Inferior parietal cortex (tissue), 1 donor: ENCODE results near the gene FGF8.
"Not testable (repeated sequence)": the region's sequence is repeated elsewhere in the genome, so short reads cannot be mapped to it uniquely, and the experiment has no call there.

Experiments used
- DNase-seq: peaks from one replicate; pipeline ENCODE4 v3.0.0-alpha.2; 2016; ENCODE audit errors: extremely low spot score

The FGF8 gene

GRCh38 chr10:101775273-101776160 is at the start of gene FGF8:
TSS of gene FGF8 (minus strand) at chr10:101776114. CDS start at chr10:101775900, 214 bp downstream.
- no peak for DNase-seq

DNA sequence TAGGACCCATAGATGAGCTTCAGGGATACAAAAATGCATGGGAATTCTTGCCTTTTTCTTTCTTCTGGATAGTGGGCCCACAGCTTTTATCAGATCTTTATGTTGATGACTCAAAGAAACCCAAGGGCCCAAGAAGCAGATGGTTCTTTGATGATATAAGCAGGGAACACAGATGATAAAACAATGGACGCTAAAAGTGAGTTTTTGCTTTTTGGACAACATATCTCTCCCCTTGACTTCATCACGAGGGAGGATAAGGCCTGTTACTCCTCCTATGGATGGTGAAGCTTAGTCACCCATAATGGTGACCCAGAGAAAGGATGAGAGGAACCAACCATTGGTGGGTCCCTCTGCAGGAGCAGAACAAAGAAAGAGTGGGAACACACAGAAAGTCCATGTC is 48.8 kb upstream of the FGF8 start:
- DNase-seq: no peak

GRCh38 chr10:101818872-101819633 is 43.1 kb upstream of the FGF8 start:
- DNase-seq: no peak

DNA sequence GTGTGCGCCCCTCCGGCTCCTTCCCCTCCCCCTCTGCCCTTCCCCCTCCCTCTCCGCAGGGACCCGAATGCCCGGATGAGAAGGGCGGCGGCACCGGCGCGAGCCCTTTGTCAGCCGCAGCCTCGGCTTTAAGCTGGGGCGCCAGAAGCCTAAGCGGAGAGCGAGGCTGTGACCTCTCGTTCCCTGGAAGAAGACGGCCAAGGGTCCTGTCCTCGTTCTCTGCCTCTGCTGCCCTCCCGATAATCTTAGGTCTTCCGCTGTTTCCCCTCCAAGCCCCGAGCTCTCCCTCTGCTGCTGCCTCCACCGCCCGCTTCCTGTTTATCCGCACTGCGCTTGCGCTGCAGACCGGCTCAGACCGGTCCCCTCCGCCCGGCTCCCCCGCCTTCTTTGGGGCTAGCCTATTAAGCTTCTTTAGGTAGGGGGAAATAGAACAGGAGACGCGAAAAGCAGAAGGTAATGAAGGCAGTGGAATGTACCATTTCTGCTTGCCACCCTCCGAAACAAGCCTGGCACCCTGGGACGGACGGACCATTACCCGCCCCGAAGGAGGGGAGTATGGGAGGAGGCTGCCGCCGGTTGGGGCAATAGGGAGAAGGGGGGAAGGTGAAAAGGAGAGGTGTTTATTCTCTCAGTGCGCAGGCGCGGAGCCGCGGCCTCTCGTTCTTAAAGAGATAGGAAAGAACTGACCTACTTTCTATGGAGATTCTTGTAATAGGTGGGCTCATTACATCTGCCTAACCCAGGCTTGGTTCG is 42.4 kb upstream of the FGF8 start, which contains the start of gene OGA:
OGA (minus strand) TSS at position 326 of the 753 bp plus-strand sequence. CDS start 422 bp downstream, outside the sequence.
- peak; percentile 97 for DNase-seq

DNA sequence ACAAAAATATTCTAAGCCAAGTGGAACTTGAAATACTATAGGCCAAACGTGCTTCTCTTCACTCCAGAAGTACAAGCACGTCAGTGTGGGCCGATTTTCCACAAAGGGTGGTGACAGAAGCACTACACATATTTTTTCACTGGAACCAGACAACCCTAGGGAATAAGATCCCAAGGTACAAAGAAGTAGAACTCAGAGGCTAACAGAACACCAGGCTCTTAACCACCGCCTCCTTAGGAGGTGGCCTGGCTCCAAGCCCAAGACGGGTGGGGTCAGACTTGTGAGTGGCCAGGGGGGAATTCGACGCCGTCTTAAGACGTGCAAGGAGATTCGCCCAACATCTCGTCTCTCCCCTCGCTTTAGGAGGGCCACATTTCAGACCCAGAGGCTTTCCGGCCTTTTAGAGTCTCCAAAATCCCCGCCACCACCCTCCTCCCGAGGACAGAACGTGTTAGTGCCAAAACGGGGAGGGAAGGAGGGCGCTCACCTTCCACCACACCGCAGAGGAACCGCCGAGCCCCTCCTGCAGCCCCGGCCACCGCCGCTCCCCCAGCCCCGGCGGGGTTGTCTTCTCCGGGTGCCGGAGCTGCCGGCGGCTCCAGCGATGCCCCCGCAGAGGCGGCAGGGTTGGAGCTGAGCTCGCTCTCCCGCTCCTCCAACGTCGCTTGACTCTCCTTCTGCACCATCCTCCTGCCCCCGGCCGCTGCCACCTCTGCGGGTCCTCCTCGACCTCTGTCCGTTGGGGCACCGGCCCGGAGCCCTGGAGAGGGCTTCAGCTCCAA is 41.6 kb upstream of the FGF8 start:
- DNase-seq: peak; percentile 66

GRCh38 chr10:101816913-101817336 is 41.0 kb upstream of the FGF8 start:
- no peak for DNase-seq

DNA sequence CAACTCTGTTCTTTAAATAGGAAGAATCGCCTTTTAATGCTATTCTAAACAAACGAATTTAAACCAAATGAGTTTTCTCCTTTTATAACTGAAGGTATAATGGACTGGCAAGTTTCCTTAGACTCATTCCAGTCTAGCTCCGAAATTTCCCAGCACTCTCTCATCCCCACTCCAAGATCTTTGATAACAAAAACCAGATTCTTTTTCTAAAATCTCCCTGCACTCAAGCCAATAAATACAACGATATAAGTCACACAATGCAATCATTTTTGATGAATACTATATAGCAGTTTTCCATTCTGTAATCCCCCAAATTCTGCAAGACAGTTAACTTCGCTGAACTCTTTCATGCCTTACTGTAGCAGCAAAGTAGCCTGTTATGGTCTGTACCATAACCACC is 40.5 kb upstream of the FGF8 start:
- DNase-seq: no peak

- no peak for DNase-seq
Observed at GRCh38 chr10:101814466-101815071, 38.7 kb upstream of the FGF8 start.

DNA sequence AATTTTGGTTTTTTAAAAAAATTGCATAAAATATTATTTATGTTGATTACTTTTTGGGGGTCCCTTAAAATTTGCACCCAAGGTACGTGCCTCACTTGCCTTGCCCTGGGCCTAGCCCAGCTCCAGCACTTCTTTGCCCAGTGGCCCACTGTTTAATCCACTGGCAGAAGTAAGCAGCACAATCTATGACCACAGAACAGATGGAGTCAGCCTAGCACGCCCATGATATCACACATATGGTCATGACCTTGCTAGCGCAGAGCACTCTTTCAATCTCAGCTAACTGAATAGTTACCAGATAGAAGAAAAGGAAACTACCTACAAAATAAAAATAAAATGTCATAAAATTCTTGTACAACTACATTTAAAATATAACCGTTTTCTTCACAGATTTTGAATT is 36.7 kb upstream of the FGF8 start:
- no peak for DNase-seq

GRCh38 chr10:101807158-101807557 is 31.2 kb upstream of the FGF8 start:
- peak; percentile 37 for DNase-seq

DNA sequence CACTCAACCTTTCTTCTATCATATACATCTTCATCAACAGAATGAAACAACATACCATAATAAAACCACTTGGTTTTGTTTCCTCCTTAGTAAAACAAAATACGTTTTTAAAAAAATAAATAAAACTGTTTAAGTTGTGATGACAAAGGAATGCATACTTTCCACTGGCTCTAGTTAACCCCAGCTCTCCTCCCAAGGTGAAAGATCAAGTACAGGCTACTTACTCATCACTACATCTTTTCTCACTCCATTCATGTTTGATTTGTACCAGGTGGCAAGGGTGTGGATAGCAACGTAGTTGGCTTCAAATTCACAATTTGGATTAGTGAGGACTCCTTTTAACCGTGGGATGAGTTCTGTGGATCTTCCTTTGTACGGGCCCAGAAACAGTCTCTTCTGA is 27.6 kb upstream of the FGF8 start:
- no peak for DNase-seq

GRCh38 chr10:101797403-101798059 is 21.6 kb upstream of the FGF8 start:
- no peak for DNase-seq

GRCh38 chr10:101793526-101793925 is 17.6 kb upstream of the FGF8 start:
- no peak for DNase-seq

DNA sequence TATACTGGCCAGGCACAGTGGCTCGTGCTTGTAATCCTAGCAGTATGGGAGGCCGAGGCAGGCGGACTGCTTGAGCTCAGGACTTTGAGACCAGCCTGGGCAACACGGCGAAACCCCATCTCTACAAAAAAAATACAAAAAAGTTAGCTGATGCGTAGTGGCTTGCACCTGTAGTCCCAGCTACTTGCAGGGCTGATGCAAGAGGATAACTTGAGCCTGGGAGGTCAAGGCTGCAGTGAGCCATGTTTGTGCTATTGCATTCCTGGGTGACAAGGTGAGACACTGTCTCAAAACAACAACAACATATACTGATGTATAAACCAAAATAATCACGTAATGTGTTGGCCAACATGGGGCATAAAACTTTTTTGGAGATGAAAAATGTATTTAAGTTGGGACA is 13.8 kb upstream of the FGF8 start:
- no peak for DNase-seq

- not testable (repeated sequence) for DNase-seq
Observed at GRCh38 chr10:101789231-101789630, 13.3 kb upstream of the FGF8 start.

GRCh38 chr10:101785801-101786200 is 9.9 kb upstream of the FGF8 start:
- no peak for DNase-seq

- DNase-seq: no peak
Observed at GRCh38 chr10:101784558-101784957, 8.6 kb upstream of the FGF8 start.

DNA sequence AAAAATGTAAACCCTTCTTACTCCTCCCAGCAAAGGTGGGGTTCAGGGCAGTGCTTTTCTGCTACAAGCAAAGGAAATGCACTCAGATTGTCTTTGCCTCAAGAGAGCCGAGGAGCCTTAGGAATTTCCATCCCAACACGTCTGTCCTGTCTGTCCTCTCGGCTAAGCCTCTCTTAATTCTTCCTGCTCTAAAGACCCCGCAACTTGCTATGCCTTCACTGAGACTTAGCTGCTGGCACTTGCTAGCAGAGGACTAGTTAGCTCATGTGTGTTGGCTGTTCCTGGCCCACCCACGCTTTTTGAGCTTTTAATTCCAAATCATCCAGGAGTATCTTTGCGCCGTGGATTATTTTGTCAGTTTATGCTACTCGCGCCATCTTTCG is 7.8 kb upstream of the FGF8 start:
- no peak for DNase-seq

- peak; percentile 73 for DNase-seq
Observed at GRCh38 chr10:101782811-101783735, 7.2 kb upstream of the FGF8 start, which contains the start of gene NPM3. TSS of gene NPM3 (minus strand) at chr10:101783446. CDS start at chr10:101783390, 56 bp downstream.
